ENCODE measurements around the gene ZNF76. TPM values are rescaled to one million over a fixed set of nuclear protein-coding genes. Genes with fewer than 3 reads are reported as not detected.

ZNF76 gene
- total and polyA plus RNA-seq, 9 of the 15 experiments (the other 6 are each of a cell fraction or from before 2014, with no cell fraction given): 1.2 to 17.8 (median 10.7) TPM

DNA sequence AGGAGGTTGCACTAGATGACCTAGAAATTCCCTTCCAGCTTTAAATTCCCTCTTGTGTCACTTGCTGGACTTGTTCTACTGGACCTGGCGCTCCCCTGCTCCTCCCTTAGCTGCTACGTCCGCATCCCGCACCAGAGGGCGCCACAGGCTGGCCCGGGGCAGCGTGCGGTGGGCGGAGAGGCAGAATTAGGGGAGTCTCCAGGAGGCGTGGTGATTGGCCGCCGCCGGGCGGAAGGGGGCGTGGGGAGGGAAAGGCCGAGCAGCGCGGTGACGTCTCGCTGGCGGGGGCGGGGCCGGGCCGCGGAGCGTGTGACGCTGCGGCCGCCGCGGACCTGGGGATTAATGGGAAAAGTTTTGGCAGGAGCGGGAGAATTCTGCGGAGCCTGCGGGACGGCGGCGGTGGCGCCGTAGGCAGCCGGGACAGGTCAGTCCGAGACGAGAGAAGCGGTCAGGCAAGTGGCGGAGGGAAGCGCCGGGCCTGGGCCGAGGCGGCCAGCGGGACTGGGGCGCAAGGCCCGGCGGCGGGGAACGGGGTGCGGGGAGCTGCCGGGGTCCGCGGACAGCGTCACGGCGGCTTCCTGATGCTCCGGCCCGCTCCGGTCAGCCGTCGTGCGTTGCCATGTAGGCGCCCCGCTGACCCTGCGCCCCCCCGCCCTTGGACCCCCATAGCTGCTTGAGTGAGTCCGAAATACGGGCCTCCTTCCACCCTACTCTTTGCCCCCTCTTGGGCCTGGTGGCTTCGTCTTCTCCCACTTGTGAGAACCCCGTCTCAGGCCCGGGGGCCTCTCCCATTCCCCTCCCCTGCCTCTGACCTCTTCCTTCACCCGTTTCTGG lies 82.9 kb downstream of the ZNF76 start, which contains the start of gene PPARD (continued):
- TF ChIP-seq ZNF644 (tag; IDR thresholded peaks at IDR 0.05; ENCODE audit: low read depth) (no peak), ZNF780A (CRISPR knock-in tag; IDR thresholded peaks at IDR 0.05) (no peak), TAL1 (IDR thresholded peaks at IDR 0.05) (no peak; the same call in 1 of the 2 replicates), TEAD4 (IDR thresholded peaks at IDR 0.05; ENCODE audit: low read length) (no peak), TEAD4 (CRISPR knock-in tag; IDR thresholded peaks at IDR 0.05; ENCODE audit: borderline replicate concordance) (no peak), ATF7 (IDR thresholded peaks at IDR 0.05) (peak; percentile 84), ZNF184 (CRISPR knock-in tag; IDR thresholded peaks at IDR 0.05) (no peak), ZNF766 (CRISPR knock-in tag; conservative IDR thresholded peaks at IDR 0.05) (0 out of 2 replicates have a peak, but pooled peaks have one; percentile 8), FOXM1 (IDR thresholded peaks at IDR 0.05; ENCODE audit: low read depth) (no peak), FOXM1 (CRISPR knock-in tag; IDR thresholded peaks at IDR 0.05; ENCODE audit: low read depth) (no peak), RBM25 (IDR thresholded peaks at IDR 0.05; ENCODE audit: low read depth, low read length, severe bottlenecking) (peak; percentile 59), ZKSCAN8 (CRISPR knock-in tag; IDR thresholded peaks at IDR 0.05) (no peak), GTF2A2 (tag; IDR thresholded peaks at IDR 0.05) (peak; percentile 47; the same call in 1 of the 2 replicates), THRAP3 (IDR thresholded peaks at IDR 0.05; ENCODE audit: borderline replicate concordance) (no peak), ZNF764 (CRISPR knock-in tag; IDR thresholded peaks at IDR 0.05; ENCODE audit: low read depth) (no peak), POLR3G (IDR thresholded peaks at IDR 0.05; ENCODE audit: extremely low read depth, insufficient read length, insufficient replicate concordance) (no peak)
- TF ChIP-seq, protein P1, sequence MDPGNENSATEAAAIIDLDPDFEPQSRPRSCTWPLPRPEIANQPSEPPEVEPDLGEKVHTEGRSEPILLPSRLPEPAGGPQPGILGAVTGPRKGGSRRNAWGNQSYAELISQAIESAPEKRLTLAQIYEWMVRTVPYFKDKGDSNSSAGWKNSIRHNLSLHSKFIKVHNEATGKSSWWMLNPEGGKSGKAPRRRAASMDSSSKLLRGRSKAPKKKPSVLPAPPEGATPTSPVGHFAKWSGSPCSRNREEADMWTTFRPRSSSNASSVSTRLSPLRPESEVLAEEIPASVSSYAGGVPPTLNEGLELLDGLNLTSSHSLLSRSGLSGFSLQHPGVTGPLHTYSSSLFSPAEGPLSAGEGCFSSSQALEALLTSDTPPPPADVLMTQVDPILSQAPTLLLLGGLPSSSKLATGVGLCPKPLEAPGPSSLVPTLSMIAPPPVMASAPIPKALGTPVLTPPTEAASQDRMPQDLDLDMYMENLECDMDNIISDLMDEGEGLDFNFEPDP (CRISPR knock-in tag; IDR thresholded peaks at IDR 0.05): no peak
- TF ChIP-seq, protein P2, sequence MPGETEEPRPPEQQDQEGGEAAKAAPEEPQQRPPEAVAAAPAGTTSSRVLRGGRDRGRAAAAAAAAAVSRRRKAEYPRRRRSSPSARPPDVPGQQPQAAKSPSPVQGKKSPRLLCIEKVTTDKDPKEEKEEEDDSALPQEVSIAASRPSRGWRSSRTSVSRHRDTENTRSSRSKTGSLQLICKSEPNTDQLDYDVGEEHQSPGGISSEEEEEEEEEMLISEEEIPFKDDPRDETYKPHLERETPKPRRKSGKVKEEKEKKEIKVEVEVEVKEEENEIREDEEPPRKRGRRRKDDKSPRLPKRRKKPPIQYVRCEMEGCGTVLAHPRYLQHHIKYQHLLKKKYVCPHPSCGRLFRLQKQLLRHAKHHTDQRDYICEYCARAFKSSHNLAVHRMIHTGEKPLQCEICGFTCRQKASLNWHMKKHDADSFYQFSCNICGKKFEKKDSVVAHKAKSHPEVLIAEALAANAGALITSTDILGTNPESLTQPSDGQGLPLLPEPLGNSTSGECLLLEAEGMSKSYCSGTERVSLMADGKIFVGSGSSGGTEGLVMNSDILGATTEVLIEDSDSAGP (CRISPR knock-in tag; IDR thresholded peaks at IDR 0.05): peak; percentile 68; the same call in 1 of the 2 replicates
- TF ChIP-seq, protein P3, sequence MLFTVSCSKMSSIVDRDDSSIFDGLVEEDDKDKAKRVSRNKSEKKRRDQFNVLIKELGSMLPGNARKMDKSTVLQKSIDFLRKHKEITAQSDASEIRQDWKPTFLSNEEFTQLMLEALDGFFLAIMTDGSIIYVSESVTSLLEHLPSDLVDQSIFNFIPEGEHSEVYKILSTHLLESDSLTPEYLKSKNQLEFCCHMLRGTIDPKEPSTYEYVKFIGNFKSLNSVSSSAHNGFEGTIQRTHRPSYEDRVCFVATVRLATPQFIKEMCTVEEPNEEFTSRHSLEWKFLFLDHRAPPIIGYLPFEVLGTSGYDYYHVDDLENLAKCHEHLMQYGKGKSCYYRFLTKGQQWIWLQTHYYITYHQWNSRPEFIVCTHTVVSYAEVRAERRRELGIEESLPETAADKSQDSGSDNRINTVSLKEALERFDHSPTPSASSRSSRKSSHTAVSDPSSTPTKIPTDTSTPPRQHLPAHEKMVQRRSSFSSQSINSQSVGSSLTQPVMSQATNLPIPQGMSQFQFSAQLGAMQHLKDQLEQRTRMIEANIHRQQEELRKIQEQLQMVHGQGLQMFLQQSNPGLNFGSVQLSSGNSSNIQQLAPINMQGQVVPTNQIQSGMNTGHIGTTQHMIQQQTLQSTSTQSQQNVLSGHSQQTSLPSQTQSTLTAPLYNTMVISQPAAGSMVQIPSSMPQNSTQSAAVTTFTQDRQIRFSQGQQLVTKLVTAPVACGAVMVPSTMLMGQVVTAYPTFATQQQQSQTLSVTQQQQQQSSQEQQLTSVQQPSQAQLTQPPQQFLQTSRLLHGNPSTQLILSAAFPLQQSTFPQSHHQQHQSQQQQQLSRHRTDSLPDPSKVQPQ (CRISPR knock-in tag; IDR thresholded peaks at IDR 0.05; ENCODE audit: borderline replicate concordance): no peak
- TF ChIP-seq, protein P4, sequence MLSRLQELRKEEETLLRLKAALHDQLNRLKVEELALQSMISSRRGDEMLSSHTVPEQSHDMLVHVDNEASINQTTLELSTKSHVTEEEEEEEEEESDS (CRISPR knock-in tag; IDR thresholded peaks at IDR 0.05): no peak
- TF ChIP-seq, protein P5, sequence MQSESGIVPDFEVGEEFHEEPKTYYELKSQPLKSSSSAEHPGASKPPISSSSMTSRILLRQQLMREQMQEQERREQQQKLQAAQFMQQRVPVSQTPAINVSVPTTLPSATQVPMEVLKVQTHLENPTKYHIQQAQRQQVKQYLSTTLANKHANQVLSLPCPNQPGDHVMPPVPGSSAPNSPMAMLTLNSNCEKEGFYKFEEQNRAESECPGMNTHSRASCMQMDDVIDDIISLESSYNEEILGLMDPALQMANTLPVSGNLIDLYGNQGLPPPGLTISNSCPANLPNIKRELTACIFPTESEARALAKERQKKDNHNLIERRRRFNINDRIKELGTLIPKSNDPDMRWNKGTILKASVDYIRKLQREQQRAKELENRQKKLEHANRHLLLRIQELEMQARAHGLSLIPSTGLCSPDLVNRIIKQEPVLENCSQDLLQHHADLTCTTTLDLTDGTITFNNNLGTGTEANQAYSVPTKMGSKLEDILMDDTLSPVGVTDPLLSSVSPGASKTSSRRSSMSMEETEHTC (IDR thresholded peaks at IDR 0.05): no peak

All from K562 (cell line).